Caki2 (cell line): ENCODE results near the gene INPP5A. TPM values are rescaled to one million over a fixed set of nuclear protein-coding genes. Genes with fewer than 3 reads are reported as not detected.
"Not testable (repeated sequence)": the region's sequence is repeated elsewhere in the genome, so short reads cannot be mapped to it uniquely, and the experiment has no call there.

ENCODE experiments used
- DNase-seq: peaks from one replicate; pipeline ENCODE4 v3.0.0-alpha.2; 2015; ENCODE audit warnings: low read depth
- in situ Hi-C: cut with HindIII; loops from 2 replicates; pipeline ENCODE4 v1.10.0; 2016; ENCODE audit warnings: low sequenced_read_pairs, low pct_unique_long_range_greater_than_20kb, mixed read lengths
- total RNA-seq: library from RNA; depleted of rRNA; stranded (reverse); fragments of >200 nt; shearing (Covaris generic); gene quantifications from 2 replicates; pipeline ENCODE4 v1.2.3, GENCODE V29; 2014; ENCODE audit warnings: low replicate concordance; rRNA removed

The INPP5A gene
- 21.2 and 47.5 TPM in 2 replicates for total RNA-seq

GRCh38 chr10:132537684-132538001 is at the start of gene INPP5A:
Gene INPP5A, plus strand, starts transcription at chr10:132537787. Its CDS starts 310 bp downstream, at chr10:132538097.
- no peak for DNase-seq
- in situ Hi-C loops = no loop called here

DNA sequence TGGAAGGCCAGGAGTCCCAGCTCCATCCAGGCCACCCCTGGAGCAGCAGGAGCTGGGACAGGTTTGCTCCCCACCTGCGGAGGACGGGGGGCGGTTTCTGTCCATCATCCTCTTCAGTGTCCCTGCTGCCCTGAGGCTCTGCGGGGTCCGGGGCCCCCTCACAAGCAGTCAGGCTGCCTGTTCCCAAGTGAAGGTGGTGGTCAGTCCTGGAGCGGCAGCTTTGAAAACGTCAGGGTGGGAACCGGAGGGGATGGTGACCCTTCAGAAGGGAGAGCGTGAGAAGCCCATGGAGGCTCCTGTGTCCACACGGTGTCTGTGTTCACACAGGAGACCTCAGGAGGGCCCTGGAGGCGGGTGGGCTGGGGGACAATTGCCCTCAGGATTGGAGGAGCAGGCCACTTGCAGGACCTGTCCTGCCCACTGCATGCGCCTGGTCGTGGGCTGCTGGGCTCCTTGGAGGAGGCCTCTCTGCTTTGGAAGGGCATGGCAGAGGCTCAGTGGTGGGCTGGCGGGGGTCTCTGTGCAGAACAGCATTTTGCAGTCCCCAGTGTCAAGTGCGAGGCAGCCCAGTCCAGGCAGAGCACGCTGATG is 49.3 kb upstream of the INPP5A start:
- DNase-seq = no peak
- in situ Hi-C loops = no loop called here

DNA sequence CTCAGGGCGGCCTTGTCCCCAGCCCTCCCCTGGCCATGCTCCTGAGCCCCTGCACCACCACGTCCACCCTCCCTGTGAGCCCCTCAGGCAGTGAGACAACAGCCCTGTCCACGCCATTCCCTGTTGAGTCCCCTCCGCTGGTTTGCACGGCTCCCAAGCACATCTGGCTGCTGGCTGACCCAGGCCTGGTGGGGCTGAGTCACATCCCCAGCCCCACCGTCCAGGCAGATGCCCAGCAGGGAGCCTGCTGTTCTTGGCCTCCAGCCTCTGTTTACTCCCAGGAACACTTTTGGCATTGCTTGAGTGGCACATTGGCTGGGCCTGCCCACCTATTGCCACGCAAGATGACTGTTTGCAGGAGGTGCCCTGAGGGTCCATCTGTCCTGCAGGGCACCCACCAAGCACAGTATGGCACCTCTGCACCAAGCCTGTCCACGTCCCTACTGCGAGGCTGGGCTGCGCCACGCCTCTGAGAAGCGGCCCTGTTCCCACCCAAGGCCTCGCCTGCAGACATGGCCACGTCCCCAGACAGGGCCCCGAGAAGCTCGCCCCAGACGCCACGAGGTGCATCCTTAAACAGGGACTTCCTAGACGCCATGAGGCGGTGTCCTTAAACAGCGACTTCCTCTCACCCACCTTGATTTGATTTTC is 48.4 kb upstream of the INPP5A start:
- in situ Hi-C loops = no loop called here
- peak; percentile 13 for DNase-seq

- in situ Hi-C loops = no loop called here
- DNase-seq = no peak
These were observed 47.7 kb upstream of the INPP5A start for GRCh38 chr10:132489704-132490534.

DNA sequence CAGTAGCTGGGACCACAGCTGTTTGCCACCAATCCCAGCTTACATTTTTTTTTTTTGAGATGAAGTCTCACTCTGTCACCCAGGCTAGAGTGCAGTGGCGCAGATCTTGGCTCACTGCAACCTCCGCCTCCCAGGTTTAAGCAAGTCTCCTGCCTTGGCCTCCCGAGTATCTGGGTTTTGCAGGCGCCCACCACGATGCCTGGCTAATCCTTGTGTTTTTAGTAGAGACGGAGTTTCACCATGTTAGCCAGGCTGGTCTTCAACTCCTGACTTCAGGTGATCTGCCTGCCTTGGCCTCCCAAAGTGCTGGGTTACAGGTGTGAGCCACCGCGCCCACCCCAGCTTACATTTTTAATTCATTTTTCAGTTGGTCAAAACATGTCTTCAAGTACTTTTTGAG is 46.1 kb upstream of the INPP5A start:
- in situ Hi-C loops, DNase-seq: not testable (repeated sequence)

DNA sequence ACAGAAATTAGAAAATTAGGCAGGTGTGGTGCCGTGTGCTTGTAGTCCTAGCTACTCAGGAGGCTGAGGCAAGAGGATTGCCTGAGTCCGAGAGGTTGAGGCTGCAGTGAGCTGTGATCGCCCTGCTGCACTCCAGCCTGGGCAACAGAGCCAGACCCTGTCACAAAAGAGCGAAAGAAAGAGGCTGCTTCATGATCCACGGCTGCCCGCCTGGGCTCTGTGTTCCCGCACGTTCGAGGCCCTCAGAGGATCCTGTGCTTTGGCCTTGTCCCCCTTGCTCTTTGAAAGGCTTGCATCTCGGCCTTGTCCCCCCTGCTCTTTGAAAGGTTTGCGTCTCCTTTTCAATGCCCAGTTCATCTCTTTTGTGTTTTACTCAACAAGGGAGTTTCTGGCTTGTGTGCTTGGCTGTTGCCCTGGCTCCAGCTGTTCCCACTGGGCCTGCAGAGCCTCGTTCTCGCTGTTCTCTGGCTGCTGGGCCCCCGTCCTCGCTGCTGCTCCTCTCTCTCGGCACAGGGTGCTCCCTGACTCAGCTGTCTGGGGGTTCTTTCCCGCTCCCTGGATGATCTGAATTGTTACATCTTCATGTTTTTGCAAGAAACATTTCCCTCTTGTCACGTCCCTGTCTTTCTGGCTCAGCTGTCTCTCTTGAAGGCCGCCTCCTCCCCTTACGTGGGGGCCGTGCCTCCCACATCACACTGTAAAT is 45.1 kb upstream of the INPP5A start:
- DNase-seq = no peak
- in situ Hi-C loops = no loop called here

DNA sequence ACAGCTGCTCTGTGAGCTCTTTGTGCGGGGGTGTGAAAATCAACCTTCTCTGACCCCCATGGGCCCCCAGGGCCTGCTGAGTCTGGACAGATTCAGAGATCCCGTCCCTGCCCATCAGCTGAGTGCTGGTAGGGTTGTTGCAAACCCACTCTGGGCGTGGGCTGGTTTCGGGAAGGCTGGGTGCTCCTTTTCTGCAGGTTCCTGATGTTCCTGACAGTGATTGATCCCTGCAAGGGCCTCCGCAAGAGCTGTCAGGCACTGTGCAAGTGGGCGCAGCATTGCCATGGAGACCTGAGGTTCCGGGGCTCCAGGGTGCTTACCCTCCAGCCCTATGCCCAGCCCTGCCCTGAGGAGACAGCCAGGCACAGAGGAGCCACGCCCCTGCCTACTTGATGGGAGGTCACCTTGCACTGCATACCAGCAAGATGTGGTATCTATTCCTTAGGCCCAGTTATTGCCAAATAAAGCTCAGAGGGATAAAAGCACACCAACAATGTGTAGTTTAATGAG is 44.3 kb upstream of the INPP5A start:
- in situ Hi-C loops = no loop called here
- DNase-seq = no peak

DNA sequence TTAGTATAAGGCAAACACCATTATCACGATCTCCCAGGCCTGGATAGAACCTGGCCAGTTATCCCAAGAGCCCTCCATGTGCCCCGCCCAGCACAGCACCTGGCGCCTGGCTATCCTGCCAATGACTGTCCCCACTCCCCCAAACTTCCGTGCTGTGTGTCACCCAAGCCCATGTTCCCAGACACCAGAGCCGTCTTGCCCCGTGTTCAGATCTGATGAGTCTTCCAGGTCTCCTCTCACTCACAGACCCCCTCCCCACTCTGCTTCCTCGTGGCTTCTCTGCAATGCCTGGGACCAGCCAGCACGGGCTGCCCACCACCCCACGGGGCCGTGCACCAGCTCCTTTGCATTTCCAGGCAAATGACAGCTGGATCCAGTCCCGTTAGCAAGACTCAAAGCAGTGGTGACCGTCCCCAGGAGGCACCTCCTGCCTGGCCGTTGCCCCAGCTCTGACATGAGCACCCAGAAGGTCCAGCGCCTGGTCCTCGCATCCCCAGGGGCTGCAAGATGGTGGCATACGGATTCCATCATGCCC is 43.8 kb upstream of the INPP5A start:
- in situ Hi-C loops = no loop called here
- DNase-seq = no peak

DNA sequence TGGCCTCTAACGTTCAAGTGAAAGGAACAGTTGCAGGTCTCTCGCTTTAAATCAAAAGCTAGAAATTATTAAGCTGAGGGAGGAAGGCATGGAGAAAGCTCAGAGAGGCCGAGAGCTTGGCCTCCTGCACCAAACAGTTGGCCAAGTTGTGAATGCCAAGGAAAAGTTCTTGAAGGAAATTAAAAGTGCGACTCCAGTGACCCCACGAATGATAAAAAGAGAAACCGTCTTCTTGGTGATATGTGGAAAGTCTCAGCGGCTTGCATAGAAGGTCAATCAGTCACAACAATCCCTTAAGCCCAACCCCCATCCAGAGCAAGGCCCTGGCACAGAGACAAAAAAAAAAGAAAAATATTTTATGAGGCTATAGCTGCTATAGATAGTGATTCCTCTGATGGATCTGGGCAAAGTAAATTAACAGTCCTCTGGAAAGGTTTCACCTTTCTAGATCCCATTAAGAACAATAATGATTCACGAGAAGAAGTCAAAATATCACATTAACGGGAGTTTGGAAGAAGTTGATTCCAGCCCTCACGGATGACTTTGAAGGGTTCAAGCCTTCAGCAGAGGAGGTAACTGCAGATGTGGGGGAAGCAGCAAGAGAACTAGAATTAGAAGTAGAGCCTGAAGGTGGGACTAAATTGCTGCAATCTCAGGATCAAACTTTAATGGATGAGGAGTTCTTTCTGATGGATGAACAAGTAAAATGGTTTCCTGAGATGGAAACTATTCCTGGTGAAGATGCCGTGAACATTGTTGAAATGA is 42.5 kb upstream of the INPP5A start:
- no peak for DNase-seq
- in situ Hi-C loops = no loop called here

DNA sequence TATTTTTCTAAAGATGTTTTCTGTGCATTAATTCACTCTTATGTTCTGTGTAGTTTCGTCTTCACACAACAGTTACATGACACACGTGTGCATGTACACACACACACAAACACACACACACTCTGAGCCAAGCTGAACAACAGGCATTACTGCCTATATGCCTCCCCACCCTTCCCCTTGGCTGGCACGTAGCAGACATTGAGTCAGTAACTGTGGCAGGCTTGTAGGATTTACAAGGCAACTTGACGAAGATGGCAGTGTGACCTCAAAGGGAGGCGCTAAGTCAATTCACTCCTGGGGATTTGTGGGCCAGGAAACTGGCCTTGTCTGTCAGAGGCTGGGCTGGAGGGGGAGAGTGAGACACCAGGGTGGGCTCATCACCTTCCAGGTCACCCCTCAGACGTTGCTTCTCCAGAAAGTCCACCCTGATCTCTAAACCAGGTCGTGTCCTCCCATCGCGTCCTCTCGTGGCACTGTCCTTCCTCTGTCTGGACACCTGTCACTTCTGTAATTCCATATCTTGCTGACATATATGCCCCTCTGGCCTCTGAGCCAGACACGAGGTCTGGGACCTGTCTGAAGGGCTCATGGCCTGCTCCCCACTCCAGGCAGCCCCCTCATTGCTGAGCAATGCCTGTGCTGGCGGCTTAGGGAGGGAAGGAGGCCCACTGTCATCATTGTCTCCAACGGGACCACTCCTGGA is 41.1 kb upstream of the INPP5A start:
- no peak for DNase-seq
- in situ Hi-C loops = no loop called here

- in situ Hi-C loops = no loop called here
- DNase-seq = no peak
These were observed 40.4 kb upstream of the INPP5A start for GRCh38 chr10:132497063-132497680.

DNA sequence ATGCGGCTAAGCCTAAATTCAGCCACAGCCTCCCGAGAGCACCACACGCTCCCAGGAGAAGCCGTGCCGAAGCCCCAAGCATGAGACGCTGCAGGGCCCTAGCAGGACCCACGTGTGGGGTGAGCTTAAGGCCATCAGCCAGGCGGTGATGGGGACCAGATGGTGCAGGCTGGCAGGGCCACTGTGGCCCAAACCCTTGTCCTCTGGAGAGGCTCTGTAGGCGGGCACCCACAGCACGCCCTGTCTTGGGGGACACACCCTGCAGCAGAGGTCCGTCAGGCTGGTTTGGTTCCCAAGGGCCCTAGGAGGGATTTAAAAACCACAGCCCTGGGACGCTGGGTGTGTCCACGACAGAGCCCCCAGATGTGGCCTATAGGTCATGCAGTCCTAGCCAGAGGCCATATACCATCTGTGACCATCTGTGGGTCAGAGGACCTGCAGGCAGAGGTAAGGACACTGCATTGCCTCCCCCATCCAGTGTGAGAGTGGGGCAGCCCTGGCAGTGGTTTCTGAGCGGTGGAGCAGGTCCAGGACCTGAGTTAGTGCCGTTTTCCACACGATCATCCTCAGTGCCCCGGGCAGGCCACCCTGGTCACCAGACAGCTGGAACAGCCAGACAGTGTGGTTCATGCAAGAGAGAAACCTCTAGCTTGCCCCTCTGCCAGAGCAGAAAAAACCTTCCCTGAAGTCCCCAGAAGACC is 39.6 kb upstream of the INPP5A start:
- no peak for DNase-seq
- in situ Hi-C loops = no loop called here

- DNase-seq = no peak
- in situ Hi-C loops = no loop called here
These were observed 38.8 kb upstream of the INPP5A start for GRCh38 chr10:132498562-132499366.

GRCh38 chr10:132499367-132499685 is 38.3 kb upstream of the INPP5A start:
- in situ Hi-C loops = no loop called here
- DNase-seq = no peak

- DNase-seq = no peak
- in situ Hi-C loops = no loop called here
These were observed 36.7 kb upstream of the INPP5A start for GRCh38 chr10:132500781-132501415.
